Calu3 (cell line): ENCODE results near the gene LRRC42. TPM values are rescaled to one million over a fixed set of nuclear protein-coding genes. Genes with fewer than 3 reads are reported as not detected.
"Not testable (repeated sequence)": the region's sequence is repeated elsewhere in the genome, so short reads cannot be mapped to it uniquely, and the experiment has no call there.

Source experiments
- BruUV-seq: library from RNA; stranded (reverse); fragments of 400-500 nt; replicated peaks from 2 replicates; lab custom pipeline; 2021; lab: Mats Ljungman, UMichigan
- CTCF ChIA-PET: fragments of 300-600 bp; sonication (Branson Sonifier 250); formaldehyde crosslinking; loops from one replicate; lab custom pipeline; 2022; ENCODE audit warnings: antibody characterized with exemption; lab: Charles Lee
- DNase-seq: peaks from one replicate; pipeline ENCODE4 v3.0.0; 2022
- H3K27ac Mint-ChIP-seq: one replicate; pipeline ENCODE4 v1.8.0; 2022; ENCODE audit warnings: mixed read lengths; ENCODE audit not compliant: unreplicated experiment
- H3K27me3 Mint-ChIP-seq: one replicate; pipeline ENCODE4 v1.8.0; 2022; ENCODE audit warnings: mixed read lengths; ENCODE audit not compliant: unreplicated experiment
- H3K36me3 Mint-ChIP-seq: one replicate; pipeline ENCODE4 v1.8.0; 2022; ENCODE audit warnings: mild to moderate bottlenecking, moderate library complexity, mixed read lengths; ENCODE audit not compliant: insufficient read depth, unreplicated experiment
- H3K4me1 Mint-ChIP-seq: one replicate; pipeline ENCODE4 v1.8.0; 2022; ENCODE audit warnings: mild to moderate bottlenecking, low read depth, mixed read lengths; ENCODE audit not compliant: unreplicated experiment
- H3K4me3 Mint-ChIP-seq: one replicate; pipeline ENCODE4 v1.8.0; 2022; ENCODE audit warnings: mild to moderate bottlenecking, low read depth, moderate library complexity, mixed read lengths; ENCODE audit not compliant: unreplicated experiment
- H3K9me3 Mint-ChIP-seq: one replicate; pipeline ENCODE4 v1.8.0; 2022; ENCODE audit warnings: low read depth, mixed read lengths; ENCODE audit not compliant: unreplicated experiment
- CTCF ChIP-seq: fragments of 200-600 bp; IDR thresholded peaks from one replicate; pipeline ENCODE4 v1.8.0; 2022; ENCODE audit warnings: antibody characterized with exemption; ENCODE audit not compliant: unreplicated experiment
- intact Hi-C: fragments of 100-400 bp; cut with micrococcal nuclease; formaldehyde crosslinking; loops from one replicate; pipeline ENCODE4 v1.10.0; 2022; ENCODE audit not compliant: unreplicated experiment
- total RNA-seq: library from RNA; stranded (reverse); gene quantifications from 2 replicates; pipeline ENCODE4 v1.2.3, GENCODE V29; 2022

The LRRC42 gene
- total RNA-seq, 1 experiment from 2014 or later: 24.9 TPM

DNA sequence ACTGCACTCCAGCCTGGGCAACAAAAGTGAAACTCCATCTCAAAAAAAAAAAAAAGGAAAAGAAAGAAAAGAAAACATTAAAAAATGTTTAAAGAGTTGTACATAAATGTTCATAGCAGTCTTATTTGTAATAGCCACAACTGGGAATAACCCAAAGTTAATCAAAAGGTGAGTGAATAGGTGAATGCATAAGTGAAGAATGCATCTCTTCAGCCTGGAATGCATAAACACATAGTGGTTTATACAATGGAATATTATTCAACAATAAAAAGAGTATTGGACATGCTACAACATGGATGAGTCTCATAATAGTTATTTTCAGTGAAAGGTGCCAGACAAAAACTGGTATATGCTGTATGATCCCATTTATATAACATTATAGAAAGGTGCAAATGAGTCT, 53.8 kb downstream of the LRRC42 start:
- H3K27me3 Mint-ChIP-seq: peaks cover 19% of the 10 kb centered on the region
- intact Hi-C loops: no loop called here
- DNase-seq: no peak
- no TSS peak for BruUV-seq
- no peaks in the 10 kb centered on the region for H3K36me3 Mint-ChIP-seq
- CTCF ChIA-PET: interaction anchor here (0.6 to 0.7 kb wide), 2 partner anchors 12 to 452 kb away, joined by 3 to 4 read pairs; no protein-coding TSS in a partner anchor
- H3K9me3 Mint-ChIP-seq: no peaks in the 10 kb centered on the region
- H3K4me3 Mint-ChIP-seq: no peak overlapping the region
- H3K4me1 Mint-ChIP-seq: no peaks in the 10 kb centered on the region
- H3K27ac Mint-ChIP-seq: no peak overlapping the region
- no peak for TF ChIP-seq CTCF

GRCh38 chr1:54001591-54001990, 55.4 kb downstream of the LRRC42 start:
- intact Hi-C loops: no loop called here
- peaks cover 36% of the 10 kb centered on the region for H3K27me3 Mint-ChIP-seq
- no peak overlapping the region for H3K27ac Mint-ChIP-seq
- no peaks in the 10 kb centered on the region for H3K36me3 Mint-ChIP-seq
- CTCF ChIA-PET: no interaction called here
- H3K4me1 Mint-ChIP-seq: no peaks in the 10 kb centered on the region
- H3K4me3 Mint-ChIP-seq: no peak overlapping the region
- H3K9me3 Mint-ChIP-seq: no peaks in the 10 kb centered on the region
- BruUV-seq: no TSS peak
- no peak for DNase-seq
- TF ChIP-seq CTCF: no peak

DNA sequence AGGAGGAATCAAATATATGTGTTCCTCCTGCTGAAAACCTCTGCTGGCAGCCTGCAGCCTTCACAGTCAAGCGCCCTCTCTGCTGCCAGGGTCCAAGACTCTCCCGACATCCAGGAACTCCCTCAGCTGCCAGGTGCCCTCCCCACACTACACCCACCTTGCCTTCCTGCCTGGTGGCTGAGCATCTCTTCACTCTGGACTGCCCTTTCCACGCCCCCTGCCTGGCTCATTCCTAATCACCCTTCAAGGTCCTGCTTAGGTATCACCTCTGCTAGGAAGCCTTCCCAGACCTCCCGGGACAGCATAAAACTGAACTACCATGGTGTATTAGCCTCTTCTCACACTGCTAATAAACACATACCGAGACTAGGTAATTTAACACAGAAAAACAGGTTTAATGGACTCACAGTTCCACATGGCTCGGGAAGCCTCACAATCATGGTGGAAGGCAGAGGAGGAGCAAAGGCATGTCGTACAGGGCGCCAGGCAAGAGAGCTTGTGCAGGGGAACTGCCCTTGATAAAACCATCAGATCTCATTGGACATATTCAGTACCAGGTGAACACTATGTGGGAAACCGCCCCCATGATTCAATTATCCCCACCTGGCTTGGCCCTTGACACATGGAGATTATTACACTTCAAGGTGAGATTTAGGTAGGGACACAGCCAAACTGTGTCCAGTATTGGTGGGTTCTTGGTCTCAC, 56.5 kb downstream of the LRRC42 start:
- Mint-ChIP-seq H3K4me3 (no peak overlapping the region), H3K4me1 (no peaks in the 10 kb centered on the region), H3K9me3 (no peaks in the 10 kb centered on the region), H3K27ac (no peak overlapping the region), H3K36me3 (no peaks in the 10 kb centered on the region), H3K27me3 (peaks cover 47% of the 10 kb centered on the region)
- TF ChIP-seq CTCF: no peak
- CTCF ChIA-PET: no interaction called here
- no TSS peak for BruUV-seq
- DNase-seq: no peak
- intact Hi-C loops: no loop called here

- no peak overlapping the region for H3K27ac Mint-ChIP-seq
- H3K36me3 Mint-ChIP-seq: no peaks in the 10 kb centered on the region
- peaks cover 52% of the 10 kb centered on the region for H3K27me3 Mint-ChIP-seq
- no peaks in the 10 kb centered on the region for H3K4me1 Mint-ChIP-seq
- no TSS peak for BruUV-seq
- TF ChIP-seq CTCF: no peak
- CTCF ChIA-PET: interaction anchor here (1.2 kb wide), 1 partner anchor 14 kb away, joined by 3 read pairs; no protein-coding TSS in a partner anchor
- intact Hi-C loops: no loop called here
- H3K9me3 Mint-ChIP-seq: no peaks in the 10 kb centered on the region
- H3K4me3 Mint-ChIP-seq: no peak overlapping the region
- no peak for DNase-seq
Observed at GRCh38 chr1:54003249-54003646, 57.1 kb downstream of the LRRC42 start.

- CTCF ChIA-PET: interaction anchor here (0.6 to 1.2 kb wide), 3 partner anchors 15 to 306 kb away, joined by 3 to 4 read pairs (median 3); no protein-coding TSS in a partner anchor
- H3K4me1 Mint-ChIP-seq, DNase-seq, H3K4me3 Mint-ChIP-seq, BruUV-seq, H3K9me3 Mint-ChIP-seq, H3K36me3 Mint-ChIP-seq, H3K27ac Mint-ChIP-seq, intact Hi-C loops: not testable (repeated sequence)
- H3K27me3 Mint-ChIP-seq: peaks cover 59% of the 10 kb centered on the region
Observed at GRCh38 chr1:54003750-54004480, 57.8 kb downstream of the LRRC42 start.
